GM21786 (cell line): ENCODE results near the gene CHMP6.

Experiments used
- ATAC-seq: cut with Tn5 transposase; IDR thresholded peaks from one replicate; pipeline ENCODE4 v1.9.1; 2021; ENCODE audit not compliant: unreplicated experiment

Gene CHMP6

GRCh38 chr17:81042606-81043005 is 51.0 kb downstream of the CHMP6 start:
- ATAC-seq, result no peak

GRCh38 chr17:81043319-81043724 is 51.7 kb downstream of the CHMP6 start:
- ATAC-seq, result no peak

- ATAC-seq, result no peak
Measured at GRCh38 chr17:81043725-81044427, 52.2 kb downstream of the CHMP6 start.

GRCh38 chr17:81044428-81044763 is 52.8 kb downstream of the CHMP6 start:
- ATAC-seq, result no peak

- ATAC-seq, result no peak
Measured at GRCh38 chr17:81044764-81045589, 53.3 kb downstream of the CHMP6 start.

GRCh38 chr17:81045590-81046095 is 54.0 kb downstream of the CHMP6 start:
- ATAC-seq, result no peak

GRCh38 chr17:81046132-81046769 is 54.6 kb downstream of the CHMP6 start:
- ATAC-seq, result no peak

GRCh38 chr17:81046770-81047359 is 55.2 kb downstream of the CHMP6 start:
- ATAC-seq, result no peak

GRCh38 chr17:81048827-81049371 is 57.3 kb downstream of the CHMP6 start:
- no peak for ATAC-seq

- ATAC-seq, result no peak
Measured at GRCh38 chr17:81049372-81049911, 57.8 kb downstream of the CHMP6 start.
